Upper lobe of left lung (tissue), 4 donors: Measurements from ENCODE around the gene SPRED2.

ENCODE experiments used
- POLR2A ChIP-seq, 4 donors: fragments of 450-650 bp; IDR thresholded peaks; one replicate each; pipeline ENCODE4 v1.5.1; 2016 to 2017; ENCODE audit warnings: antibody characterized with exemption in 4 of 4, mild to moderate bottlenecking in 2 of 4
- TF ChIP-seq, protein P1 (sequence below), 6 experiments: fragments of 450-650 bp in 4 of 6; fragments of 200-600 bp in 2 of 6; sonication (generic) in 2 of 6; IDR thresholded peaks; one replicate each; pipeline ENCODE4 v1.5.1; 2016 to 2019; ENCODE audit warnings: antibody characterized with exemption in 6 of 6

GRCh38 chr2:65361623-65362022 is 70.8 kb downstream of the SPRED2 start:
- TF ChIP-seq, protein P1, sequence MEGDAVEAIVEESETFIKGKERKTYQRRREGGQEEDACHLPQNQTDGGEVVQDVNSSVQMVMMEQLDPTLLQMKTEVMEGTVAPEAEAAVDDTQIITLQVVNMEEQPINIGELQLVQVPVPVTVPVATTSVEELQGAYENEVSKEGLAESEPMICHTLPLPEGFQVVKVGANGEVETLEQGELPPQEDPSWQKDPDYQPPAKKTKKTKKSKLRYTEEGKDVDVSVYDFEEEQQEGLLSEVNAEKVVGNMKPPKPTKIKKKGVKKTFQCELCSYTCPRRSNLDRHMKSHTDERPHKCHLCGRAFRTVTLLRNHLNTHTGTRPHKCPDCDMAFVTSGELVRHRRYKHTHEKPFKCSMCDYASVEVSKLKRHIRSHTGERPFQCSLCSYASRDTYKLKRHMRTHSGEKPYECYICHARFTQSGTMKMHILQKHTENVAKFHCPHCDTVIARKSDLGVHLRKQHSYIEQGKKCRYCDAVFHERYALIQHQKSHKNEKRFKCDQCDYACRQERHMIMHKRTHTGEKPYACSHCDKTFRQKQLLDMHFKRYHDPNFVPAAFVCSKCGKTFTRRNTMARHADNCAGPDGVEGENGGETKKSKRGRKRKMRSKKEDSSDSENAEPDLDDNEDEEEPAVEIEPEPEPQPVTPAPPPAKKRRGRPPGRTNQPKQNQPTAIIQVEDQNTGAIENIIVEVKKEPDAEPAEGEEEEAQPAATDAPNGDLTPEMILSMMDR (IDR thresholded peaks at IDR 0.05), result no peak
- TF ChIP-seq POLR2A (IDR thresholded peaks at IDR 0.05), result no peak
